Activated gamma-delta T cell (primary cell): Measurements from ENCODE around the gene NAGPA.
"Not testable (repeated sequence)": the region's sequence is repeated elsewhere in the genome, so short reads cannot be mapped to it uniquely, and the experiment has no call there.

Experiments
- DNase-seq: peaks from one replicate; lab custom pipeline; 2025; lab: John Stamatoyannopoulos, UW
- total RNA-seq, 2 donors: gene quantifications; one replicate each; lab custom pipeline; 2026; lab: John Stamatoyannopoulos, UW

Gene NAGPA
- total RNA-seq, result 37.9 to 43.6 reads per million in 2 donors

- DNase-seq, result peak; percentile 59
Measured at GRCh38 chr16:5033256-5034166, at the start of gene NAGPA. TSS of gene NAGPA (minus strand) at chr16:5033935. CDS start at chr16:5033914, 21 bp downstream.

- DNase-seq, result not testable (repeated sequence)
Measured at GRCh38 chr16:5080996-5081395, 47.3 kb upstream of the NAGPA start.

- not testable (repeated sequence) for DNase-seq
Measured at GRCh38 chr16:5080461-5080860, 46.7 kb upstream of the NAGPA start.

GRCh38 chr16:5078626-5079025, 44.9 kb upstream of the NAGPA start:
- no peak for DNase-seq

- no peak for DNase-seq
Measured at GRCh38 chr16:5077304-5077703, 43.6 kb upstream of the NAGPA start.

GRCh38 chr16:5075637-5076036, 41.9 kb upstream of the NAGPA start:
- no peak for DNase-seq

GRCh38 chr16:5073771-5074170, 40.0 kb upstream of the NAGPA start:
- not testable (repeated sequence) for DNase-seq

GRCh38 chr16:5073279-5073629, 39.5 kb upstream of the NAGPA start:
- no peak for DNase-seq

GRCh38 chr16:5072334-5073278, 38.9 kb upstream of the NAGPA start:
- no peak for DNase-seq

GRCh38 chr16:5071681-5072333, 38.1 kb upstream of the NAGPA start, which contains the start of gene ALG1:
TSS of gene ALG1 (plus strand) at chr16:5071843. CDS start at chr16:5071850, 7 bp downstream.
- DNase-seq, result peak; percentile 82

- no peak for DNase-seq
Measured at GRCh38 chr16:5071341-5071680, 37.6 kb upstream of the NAGPA start.

- no peak for DNase-seq
Measured at GRCh38 chr16:5070431-5071186, 36.9 kb upstream of the NAGPA start.

GRCh38 chr16:5069854-5070253, 36.1 kb upstream of the NAGPA start:
- DNase-seq, result no peak

GRCh38 chr16:5069048-5069447, 35.3 kb upstream of the NAGPA start:
- DNase-seq, result no peak

- DNase-seq, result no peak
Measured at GRCh38 chr16:5066511-5066910, 32.8 kb upstream of the NAGPA start.

GRCh38 chr16:5065813-5066212, 32.1 kb upstream of the NAGPA start, which contains the start of gene C16orf89:
TSS of gene C16orf89 (minus strand) at chr16:5065956. CDS start at chr16:5065908, 48 bp downstream.
- no peak for DNase-seq

GRCh38 chr16:5065326-5065725, 31.6 kb upstream of the NAGPA start:
- no peak for DNase-seq

GRCh38 chr16:5064915-5065314, 31.2 kb upstream of the NAGPA start:
- no peak for DNase-seq

- no peak for DNase-seq
Measured at GRCh38 chr16:5062790-5063765, 29.3 kb upstream of the NAGPA start.

- no peak for DNase-seq
Measured at GRCh38 chr16:5062051-5062450, 28.3 kb upstream of the NAGPA start.
